ENCODE measurements around the gene MACROD2. TPM values are rescaled to one million over a fixed set of nuclear protein-coding genes. Genes with fewer than 3 reads are reported as not detected.

MACROD2 gene
- polyA plus RNA-seq, 2 of the 4 experiments (the other 2 are of a cell fraction), result 0.96 to 1.3 TPM

GRCh38 chr20:13947719-13948118 is 47.6 kb upstream of the MACROD2 start:
- DNase-seq (ENCODE audit: low read depth in 1 of 2, low spot score in 1 of 2) (no peak), ATAC-seq (no peak), FAIRE-seq (no peak)
- POLR2A ChIA-PET, result interaction anchor here (0.6 kb wide), 1 partner anchor 11 kb away, joined by 5 read pairs; no protein-coding TSS in a partner anchor
- no peaks in the 10 kb centered on the region for H3K9me3 ChIP-seq
- TF ChIP-seq HOXA7 (CRISPR knock-in tag; IDR thresholded peaks at IDR 0.05) (no peak), TFCP2L1 (CRISPR knock-in tag; IDR thresholded peaks at IDR 0.05) (no peak), EHMT2 (IDR thresholded peaks at IDR 0.05; ENCODE audit: low read depth) (no peak), JUN (IDR thresholded peaks at IDR 0.05) (no peak), HMGXB4 (CRISPR knock-in tag; IDR thresholded peaks at IDR 0.05; ENCODE audit: borderline replicate concordance) (no peak), ZC3H11A (IDR thresholded peaks at IDR 0.05) (no peak), CHD4 (IDR thresholded peaks at IDR 0.05; ENCODE audit: borderline replicate concordance) (no peak), HDAC2 (IDR thresholded peaks at IDR 0.05) (no peak), ZFP36 (IDR thresholded peaks at IDR 0.05; ENCODE audit: borderline replicate concordance, partially characterized antibody) (no peak), CTCF (IDR thresholded peaks at IDR 0.05) (no peak), RNF2 (IDR thresholded peaks at IDR 0.05; ENCODE audit: borderline replicate concordance, low read depth) (no peak), HOXB13 (CRISPR knock-in tag; IDR thresholded peaks at IDR 0.05; ENCODE audit: low read depth) (no peak), FOSL2 (IDR thresholded peaks at IDR 0.05) (no peak), FOSL2 (CRISPR knock-in tag; IDR thresholded peaks at IDR 0.05) (no peak), EHF (CRISPR knock-in tag; IDR thresholded peaks at IDR 0.05) (no peak), PHF8 (IDR thresholded peaks at IDR 0.05; ENCODE audit: borderline replicate concordance, low read depth) (no peak), ATOH8 (CRISPR knock-in tag; IDR thresholded peaks at IDR 0.05; ENCODE audit: low read depth) (no peak), SMC3 (IDR thresholded peaks at IDR 0.05) (no peak), REST (IDR thresholded peaks at IDR 0.05) (no peak), NPAS2 (CRISPR knock-in tag; IDR thresholded peaks at IDR 0.05; ENCODE audit: borderline replicate concordance) (no peak)
- H3K4me1 ChIP-seq, result no peaks in the 10 kb centered on the region
- 3% methylated on average over 3 of the region's 3 CpGs for WGBS (ENCODE audit: missing lambda C conversion rate)
- no peak overlapping the region for H3K4me3 ChIP-seq
- no peak overlapping the region for H3K4me2 ChIP-seq
- CTCF ChIA-PET, result interaction anchor here (0.6 kb wide), 1 partner anchor 127 kb away, joined by 3 read pairs; no protein-coding TSS in a partner anchor
- H3K27ac ChIP-seq, result no peak overlapping the region

Measured in A549 (cell line).